ENCODE measurements around the gene KLHL34.

DNA sequence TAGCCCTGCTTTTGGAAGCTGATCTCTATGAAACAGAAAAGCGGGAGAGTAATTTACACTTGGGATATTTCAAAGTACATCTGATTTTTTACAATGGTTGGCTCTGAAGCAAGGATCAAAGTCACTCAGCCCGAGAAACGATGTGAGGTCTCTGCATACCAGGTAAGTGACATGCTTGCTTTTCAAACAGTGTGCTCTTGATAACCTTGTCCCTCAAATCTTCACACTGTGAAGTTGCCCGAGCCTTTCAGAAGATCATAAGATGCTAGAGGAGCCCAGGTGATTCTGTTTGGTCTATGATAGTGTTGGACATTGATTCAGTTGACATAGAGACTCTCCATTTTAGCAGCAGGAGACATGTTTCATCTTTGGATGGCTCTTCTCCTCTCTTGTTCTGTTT lies 47.1 kb upstream of the KLHL34 start:
- TF ChIP-seq, protein P1, sequence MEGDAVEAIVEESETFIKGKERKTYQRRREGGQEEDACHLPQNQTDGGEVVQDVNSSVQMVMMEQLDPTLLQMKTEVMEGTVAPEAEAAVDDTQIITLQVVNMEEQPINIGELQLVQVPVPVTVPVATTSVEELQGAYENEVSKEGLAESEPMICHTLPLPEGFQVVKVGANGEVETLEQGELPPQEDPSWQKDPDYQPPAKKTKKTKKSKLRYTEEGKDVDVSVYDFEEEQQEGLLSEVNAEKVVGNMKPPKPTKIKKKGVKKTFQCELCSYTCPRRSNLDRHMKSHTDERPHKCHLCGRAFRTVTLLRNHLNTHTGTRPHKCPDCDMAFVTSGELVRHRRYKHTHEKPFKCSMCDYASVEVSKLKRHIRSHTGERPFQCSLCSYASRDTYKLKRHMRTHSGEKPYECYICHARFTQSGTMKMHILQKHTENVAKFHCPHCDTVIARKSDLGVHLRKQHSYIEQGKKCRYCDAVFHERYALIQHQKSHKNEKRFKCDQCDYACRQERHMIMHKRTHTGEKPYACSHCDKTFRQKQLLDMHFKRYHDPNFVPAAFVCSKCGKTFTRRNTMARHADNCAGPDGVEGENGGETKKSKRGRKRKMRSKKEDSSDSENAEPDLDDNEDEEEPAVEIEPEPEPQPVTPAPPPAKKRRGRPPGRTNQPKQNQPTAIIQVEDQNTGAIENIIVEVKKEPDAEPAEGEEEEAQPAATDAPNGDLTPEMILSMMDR (IDR thresholded peaks at IDR 0.05) = no peak
- no peak for TF ChIP-seq POLR2A (IDR thresholded peaks at IDR 0.05)
